Stimulated activated CD8-positive, alpha-beta memory T cell treated with anti-CD3 and anti-CD28 coated beads, Interleukin-4, amount 100 ng/mL, for 24 hours (primary cell): Measurements from ENCODE around the gene ALOX15.
"Not testable (repeated sequence)": the region's sequence is repeated elsewhere in the genome, so short reads cannot be mapped to it uniquely, and the experiment has no call there.

ENCODE experiments used
- DNase-seq: peaks from one replicate; pipeline ENCODE4 v3.0.0-alpha.2; 2020; ENCODE audit warnings: low read depth

ALOX15 gene

DNA sequence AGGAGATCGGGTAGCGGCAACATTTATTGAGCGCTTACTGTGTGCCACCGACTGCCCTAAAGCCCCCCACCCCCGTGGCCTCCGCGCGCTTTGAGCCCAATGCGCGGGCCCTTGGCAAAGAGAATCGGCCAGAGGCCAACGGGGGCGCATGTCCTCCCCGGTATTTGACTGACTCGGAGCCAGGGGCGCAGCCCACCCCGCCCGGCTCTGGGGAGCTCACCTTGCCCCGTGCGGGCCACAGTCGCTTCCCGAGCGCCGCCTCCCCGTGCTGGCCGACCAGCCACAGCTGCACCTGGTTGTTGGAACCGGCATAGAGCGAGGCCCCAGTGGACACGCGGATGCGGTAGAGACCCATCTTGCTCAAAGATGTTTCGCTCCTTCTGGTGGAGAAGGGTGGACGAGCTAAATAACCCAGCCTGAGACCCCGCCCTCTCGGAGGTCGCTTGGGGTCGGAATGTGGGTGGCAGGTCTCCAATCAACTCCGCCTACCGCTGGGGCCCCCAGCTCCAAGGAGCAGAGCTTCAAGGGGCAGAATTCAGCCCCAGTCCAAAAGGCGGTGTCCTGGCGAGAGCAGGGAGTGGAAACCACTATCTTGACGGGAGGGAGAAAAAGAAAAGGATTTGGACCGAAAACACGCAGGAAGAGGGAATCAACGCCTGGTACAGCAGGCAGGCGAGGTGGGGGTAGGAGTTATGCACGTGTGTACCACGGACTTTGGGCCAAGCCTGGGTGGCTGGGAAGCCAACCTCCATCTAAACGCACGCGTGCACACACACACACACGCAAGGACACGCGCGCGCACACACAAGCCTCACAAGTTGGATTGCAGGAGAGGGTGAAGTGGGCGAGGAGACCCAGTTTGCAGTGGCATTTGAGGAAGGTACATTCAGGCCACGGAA, at the start of gene ALOX15:
ALOX15 (minus strand) TSS at position 382 of the 899 bp plus-strand sequence; CDS start at position 355, 27 bp downstream.
- no peak for DNase-seq

- DNase-seq = no peak
Observed at GRCh38 chr17:4690745-4691144, 49.3 kb upstream of the ALOX15 start.

DNA sequence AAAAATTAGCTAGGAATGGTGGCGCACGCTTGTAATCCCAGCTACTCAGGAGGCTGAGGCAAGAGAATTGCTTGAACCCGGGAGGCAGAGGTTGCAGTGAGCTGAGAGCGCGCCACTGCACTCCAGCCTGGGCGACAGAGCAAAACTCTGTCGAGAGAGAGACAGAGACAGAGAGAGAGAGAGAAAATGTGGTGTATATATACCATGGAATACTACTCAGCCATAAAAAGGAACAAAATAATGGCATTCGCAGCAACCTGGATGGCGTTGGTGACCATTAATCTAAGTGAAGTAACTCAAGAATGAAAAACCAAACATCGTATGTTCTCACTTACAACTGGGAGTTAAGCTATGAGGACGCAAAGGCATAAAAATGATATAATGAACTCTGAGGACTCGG, 48.4 kb upstream of the ALOX15 start:
- not testable (repeated sequence) for DNase-seq

GRCh38 chr17:4683739-4684138, 42.3 kb upstream of the ALOX15 start:
- not testable (repeated sequence) for DNase-seq

GRCh38 chr17:4679658-4680057, 38.2 kb upstream of the ALOX15 start:
- no peak for DNase-seq

GRCh38 chr17:4678448-4679026, 37.1 kb upstream of the ALOX15 start:
- DNase-seq = no peak

DNA sequence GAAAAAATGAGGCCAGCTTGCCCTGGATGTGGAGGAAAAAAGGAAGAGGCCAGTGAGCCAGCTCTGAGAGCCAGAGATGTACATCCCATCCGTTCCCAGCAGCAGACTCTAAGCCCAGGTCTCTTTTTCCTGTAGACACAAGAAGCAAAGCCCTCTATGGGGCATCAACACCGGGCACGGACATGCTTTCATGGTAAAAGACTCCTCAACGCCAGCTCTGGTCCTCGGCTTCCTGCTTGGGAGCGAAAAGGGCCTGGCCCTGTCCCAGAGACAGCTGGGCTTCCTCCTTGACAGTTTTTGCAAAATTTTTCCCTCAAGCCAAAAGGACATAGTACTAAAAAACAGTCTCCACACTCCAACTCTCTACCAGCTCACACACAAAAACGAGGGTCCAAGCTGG, 35.3 kb upstream of the ALOX15 start:
- DNase-seq = no peak

DNA sequence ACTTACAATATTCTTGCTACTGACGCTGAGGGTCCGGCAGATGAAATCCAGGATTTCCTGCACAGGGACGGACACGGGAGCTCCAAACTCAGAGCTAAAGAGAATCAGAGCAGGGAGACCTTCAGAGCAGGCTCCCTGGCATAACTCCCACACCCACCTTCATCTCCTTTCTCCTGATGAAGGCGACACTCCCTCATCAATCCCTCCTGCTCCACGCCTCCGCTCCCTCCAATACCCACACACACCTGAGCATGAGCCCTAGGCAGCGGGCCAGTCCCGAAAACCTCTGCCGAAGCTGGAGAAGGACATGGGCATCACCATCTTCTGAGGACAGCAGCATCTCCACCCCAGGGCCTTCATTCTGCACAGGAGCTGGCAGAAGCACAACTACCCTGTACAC, 34.3 kb upstream of the ALOX15 start:
- no peak for DNase-seq

DNA sequence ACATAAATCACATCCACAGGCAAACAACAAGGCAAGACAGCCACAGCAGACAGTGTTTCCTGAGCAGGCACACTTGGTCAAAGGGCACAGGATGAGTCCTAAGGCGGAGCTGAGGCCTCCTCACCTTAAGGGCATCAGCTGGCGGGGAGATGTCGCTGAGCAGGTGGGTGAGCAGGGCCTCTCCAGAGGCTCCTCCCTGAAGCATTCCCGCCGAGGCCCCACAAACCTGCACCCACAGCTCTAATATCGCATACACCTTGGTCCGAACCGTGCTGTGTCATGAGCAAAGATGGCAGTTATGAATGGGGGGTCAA, 33.2 kb upstream of the ALOX15 start:
- no peak for DNase-seq

DNA sequence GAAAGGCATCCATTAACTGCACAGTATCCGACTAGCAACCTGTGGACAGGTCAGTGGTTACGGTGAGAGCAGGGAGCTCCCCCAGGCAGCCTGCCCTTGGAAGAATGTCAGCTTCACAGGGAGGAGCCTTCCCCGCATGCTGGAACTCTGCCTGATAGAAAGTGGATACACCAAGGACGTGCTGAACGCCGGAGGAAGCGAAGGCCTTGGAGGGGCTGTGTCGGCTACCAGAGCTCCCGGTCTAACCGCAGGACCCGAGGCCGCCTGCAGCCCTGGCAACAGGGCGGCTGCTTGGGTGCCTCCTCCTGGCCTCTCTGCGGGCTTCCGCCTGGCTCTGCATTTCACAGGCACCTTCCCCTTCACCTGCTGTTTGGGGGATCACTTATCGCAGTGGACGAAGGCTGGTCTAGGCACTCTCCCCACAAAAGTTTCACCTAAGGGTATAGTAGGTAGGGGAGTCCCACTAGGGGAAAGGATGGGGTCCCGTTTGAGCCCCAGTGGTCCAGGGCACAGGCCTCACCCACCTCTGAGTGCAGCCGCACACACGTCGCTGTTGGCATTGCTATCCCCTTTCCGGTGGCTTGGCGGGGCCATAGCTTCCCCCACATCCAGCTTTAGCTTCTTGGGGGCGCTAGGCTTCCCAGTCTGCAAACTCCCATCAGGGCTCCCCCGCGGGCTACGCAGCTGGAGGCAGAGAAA, 32.7 kb upstream of the ALOX15 start:
- no peak for DNase-seq

DNA sequence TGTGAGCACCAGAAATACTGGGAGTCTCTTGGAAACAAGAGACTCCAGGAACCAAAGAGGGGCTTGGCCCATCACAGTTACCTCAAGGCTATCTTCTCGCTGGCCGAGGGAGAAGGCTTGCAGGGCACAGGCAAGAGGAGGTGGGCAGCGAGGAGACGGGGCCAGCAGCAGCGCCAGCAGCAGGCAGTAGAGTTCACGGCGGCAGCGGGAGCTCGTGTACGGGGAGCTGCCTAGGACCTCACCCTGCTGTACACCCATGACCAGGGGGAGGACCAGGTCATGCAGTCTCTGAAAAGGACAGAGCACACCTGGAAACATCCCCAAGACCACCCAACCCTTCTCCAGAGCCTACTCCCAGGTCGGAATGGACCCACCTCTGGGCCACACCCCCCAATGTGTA, 31.7 kb upstream of the ALOX15 start:
- no peak for DNase-seq

DNA sequence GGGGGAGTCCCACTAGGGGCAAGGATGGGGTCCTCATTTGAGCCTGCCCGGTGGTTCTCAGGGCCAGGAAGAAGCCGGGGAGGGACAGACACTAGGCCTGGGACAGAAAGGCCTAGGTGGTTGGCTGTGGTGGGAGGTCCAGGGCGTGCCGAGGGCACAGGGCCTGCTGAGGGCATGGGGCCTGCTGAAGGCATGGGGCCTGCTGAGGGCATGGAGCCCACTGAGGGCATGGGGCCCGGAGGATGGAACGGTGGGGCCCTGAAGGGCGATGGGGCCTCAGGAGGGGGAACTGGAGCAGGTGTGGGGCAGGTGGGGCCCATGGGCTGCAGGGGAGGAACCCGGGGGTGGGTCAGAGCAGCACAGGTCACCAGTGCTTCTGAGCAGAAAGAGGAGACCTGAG, 31.3 kb upstream of the ALOX15 start:
- DNase-seq = no peak

DNA sequence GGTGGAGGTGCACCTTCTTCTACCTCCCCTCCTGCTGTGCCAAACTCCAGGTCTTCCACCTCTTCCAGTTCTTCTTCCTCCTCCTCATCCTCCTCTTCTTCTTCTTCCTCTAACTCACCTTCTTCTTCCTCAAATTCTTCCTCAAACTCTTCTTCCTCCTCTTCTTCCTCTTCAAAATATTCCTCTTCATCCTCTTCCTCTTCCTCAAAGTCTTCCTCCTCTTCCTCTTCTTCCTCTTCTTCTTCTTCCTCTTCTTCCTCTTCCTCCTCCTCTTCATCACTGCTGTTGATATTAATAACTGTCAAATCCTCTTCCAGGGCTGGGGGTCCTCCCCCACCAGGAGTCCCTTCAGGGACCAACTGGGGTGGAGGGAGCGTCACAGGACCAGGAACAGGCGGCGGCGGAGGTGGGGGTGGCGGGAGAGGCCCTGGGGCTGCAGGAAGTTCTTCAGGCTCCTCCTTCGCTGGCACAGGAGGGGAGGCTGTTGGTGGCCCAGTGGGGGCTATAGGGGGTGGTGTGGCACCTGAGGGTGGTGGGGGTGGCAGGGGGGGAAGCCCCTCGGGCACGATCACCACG, 30.7 kb upstream of the ALOX15 start:
- DNase-seq = no peak

DNA sequence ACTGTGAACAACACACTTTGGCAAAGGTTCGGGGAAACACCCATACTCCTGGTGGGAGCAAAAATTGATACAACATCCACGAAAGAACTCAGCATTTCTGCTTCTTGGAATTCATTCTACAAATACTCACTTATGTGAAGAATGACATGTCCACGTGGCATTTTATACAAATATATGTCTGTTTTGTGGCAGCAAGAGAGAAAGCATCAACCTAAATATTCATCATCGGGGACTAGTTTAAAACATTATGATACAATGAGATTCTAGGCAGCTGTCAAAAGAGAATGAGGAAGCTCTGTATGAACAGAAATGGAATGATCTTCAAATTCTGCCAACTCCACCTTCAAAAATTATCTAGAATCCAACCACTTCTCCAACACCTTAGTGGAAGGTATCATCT, 25.7 kb upstream of the ALOX15 start:
- no peak for DNase-seq

- DNase-seq = no peak
Observed at GRCh38 chr17:4666296-4666695, 24.8 kb upstream of the ALOX15 start.

DNA sequence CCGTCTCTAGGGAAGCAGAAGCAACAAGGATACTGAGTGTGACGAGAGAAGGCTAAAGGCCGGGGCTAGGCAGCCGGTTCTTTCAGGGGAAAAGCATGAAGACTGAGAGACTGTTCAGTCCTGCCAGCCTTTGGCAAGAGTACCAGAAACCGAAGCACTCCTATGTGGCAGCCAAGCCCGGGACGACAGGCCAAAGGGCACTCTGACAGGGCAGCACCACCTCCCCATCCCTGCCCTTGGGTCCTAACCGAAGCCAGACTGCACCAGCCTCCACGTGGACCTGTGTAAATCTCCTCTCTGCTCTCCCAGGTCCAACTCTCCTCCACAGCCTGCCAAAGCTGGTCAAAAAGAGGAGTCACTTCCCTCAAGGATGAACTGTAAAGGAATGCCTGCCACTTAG, 23.5 kb upstream of the ALOX15 start:
- DNase-seq = no peak

DNA sequence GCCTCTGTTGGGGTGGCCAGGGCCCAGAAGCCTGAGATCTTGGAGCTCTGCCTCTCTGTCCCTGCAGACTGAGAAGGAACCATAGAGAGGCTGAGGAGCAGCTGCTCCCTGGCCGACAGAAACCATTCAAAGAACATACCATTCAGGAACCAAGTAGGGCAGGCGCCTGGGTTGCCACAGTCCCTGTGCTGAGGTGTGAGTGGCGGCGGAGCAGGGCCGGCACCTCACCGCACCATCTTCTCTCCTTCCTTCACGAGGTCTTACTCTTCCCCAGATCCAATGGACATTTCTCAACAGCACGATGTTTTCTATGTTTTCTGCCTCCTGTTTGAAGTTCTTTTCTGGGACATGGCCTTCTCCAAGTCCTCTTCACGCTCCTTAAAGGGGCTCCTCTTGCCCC, 22.8 kb upstream of the ALOX15 start:
- DNase-seq = no peak

- DNase-seq = no peak
Observed at GRCh38 chr17:4663711-4664110, 22.2 kb upstream of the ALOX15 start.

GRCh38 chr17:4658478-4659305, 17.2 kb upstream of the ALOX15 start:
- peak; percentile 37 for DNase-seq

- DNase-seq = no peak
Observed at GRCh38 chr17:4657678-4658077, 16.2 kb upstream of the ALOX15 start.

- not testable (repeated sequence) for DNase-seq
Observed at GRCh38 chr17:4655933-4656332, 14.5 kb upstream of the ALOX15 start.

DNA sequence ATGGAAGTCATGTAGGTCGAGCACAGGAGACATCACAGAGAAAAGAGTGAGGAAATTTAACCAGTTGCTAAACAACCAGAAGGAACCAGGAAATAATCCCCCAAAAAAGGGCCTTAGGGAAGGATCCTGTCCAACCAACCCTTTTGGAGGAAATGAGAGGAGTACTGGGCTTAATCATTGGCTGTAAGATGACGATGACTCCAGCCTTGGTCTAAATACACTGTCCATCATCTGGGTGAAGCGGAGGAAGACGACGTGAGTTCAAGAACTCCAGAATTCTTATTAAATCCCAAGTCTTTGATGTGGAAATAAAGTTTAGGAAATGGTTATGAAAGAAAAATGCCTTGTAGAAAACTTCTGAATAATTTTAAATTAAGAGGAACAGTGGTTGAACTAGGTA, 11.5 kb upstream of the ALOX15 start:
- DNase-seq = no peak
